Glomerular visceral epithelial cell (primary cell): ENCODE results near the gene KCTD3.
A peak's percentile ranks its signal among the peaks of the same experiment; 100 is the strongest.

Experiments used
- DNase-seq: peaks from one replicate; pipeline ENCODE4 v3.0.0-alpha.2; 2016; ENCODE audit errors: extremely low spot score

The KCTD3 gene

DNA sequence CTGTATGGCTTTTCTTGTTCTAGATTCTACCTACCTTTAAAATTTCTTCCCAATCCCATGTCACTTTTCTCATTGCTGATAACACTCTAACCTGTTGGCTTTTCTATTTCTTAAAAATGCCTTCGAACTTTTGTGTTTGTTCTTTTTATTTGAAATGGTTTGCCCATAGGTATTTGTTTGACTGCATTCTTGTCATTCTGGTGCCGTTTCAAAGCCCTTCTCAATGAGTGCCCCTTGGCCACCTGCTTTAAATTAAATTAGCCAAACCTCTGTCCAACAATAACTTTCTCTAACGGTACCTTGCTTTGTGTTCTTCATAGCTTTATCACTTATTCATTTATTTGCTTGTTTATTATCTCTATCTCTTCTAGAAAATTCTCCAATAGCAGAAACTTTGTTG is 38.9 kb downstream of the KCTD3 start:
- DNase-seq: no peak

DNA sequence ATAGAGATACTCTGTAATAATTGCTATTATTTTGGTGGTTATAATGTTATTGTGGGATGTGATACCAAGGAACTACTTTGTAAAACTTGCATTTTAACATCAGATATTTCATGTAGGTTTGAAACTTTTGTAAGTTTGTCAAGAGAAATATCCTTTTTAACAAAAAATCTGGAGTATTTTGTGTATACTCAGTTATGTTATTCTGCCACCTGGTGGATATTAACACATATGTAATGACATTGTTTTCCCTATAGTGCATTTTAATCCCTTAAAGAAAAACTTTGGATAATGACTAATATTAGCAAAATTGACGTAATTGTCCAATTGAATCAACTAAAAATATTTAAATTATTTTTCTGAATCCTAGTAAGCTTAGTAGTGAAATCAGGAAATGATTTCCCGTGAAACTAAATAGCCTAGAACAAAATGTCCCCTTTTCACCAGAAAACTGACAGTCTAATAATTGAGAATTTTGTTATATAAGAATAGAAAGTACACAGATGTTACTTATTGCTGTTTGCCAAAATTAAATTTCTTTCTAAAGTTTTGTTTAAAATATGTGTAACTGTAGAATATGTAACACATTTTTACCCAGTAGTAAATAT is 39.6 kb downstream of the KCTD3 start:
- no peak for DNase-seq

DNA sequence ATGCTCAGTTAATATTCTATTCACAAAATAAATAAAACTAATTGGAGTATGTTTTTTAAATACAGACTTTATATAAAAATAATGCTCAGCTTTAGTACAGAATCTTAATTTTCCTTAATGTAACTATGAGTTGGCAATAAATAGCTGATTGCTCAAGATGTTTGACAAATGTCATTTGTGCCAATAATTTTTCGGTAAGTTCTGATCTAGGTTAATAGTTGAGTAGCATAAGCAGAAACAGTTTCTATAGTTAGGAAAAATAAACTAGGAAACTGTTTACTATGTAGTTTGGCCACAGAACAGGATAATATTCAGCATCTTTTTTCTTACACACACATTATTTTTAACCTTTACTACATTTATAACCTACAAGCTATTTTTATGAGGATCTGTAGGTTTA is 40.3 kb downstream of the KCTD3 start:
- no peak for DNase-seq

DNA sequence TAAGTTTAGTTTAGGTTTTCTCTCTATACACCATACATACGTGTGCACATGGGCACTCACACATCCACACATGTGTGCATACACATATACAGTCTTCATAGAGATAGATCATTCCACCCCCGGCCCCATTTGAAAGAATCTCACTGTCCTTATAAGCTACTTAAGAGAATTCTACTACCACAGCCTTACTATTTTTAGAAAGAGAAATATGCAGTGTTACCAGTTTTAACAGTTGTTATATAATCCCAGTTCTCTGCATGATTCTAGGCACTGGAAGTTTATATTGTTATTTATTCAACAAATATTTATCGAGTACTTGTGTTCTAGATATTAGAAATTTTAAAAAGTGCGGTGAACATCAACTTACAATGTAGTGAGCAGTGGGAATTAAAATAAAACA is 41.5 kb downstream of the KCTD3 start:
- DNase-seq: no peak

DNA sequence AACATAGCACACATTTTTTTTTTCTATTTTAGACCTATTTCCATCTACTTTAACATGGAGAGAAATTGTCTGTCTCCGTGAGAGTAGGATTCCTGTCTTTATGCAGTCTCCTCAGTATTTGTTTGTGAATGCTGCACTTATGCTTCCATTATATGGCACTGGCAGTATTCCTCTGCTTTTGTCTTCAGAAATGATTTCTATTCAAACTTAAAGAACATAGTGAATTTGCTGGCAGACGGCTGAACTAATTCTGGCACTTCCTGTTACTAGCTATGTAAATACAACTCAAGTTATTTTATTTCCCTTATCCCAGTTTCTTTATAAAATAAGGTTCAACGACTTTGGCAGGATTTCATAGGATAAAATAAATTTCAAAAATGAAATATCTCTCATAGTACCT is 45.3 kb downstream of the KCTD3 start:
- no peak for DNase-seq

DNA sequence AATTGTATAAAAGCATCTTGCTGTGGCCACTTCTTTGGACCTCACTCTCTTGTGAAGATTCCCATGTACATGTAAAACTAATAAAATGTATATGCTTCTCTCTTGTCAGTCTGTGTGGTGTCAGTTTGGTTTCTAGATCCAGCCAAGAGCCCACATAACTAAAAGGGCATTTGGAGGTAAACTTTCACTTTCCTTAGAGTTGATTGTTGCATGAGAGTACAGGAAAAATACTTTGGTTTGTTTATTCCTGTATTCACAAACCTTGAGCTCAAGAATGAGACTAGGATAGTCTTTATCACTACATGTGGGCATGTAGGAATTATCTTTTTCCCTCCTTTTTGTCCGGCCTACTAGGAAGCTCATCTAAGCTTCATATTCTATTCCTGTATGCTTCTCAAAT is 50.9 kb downstream of the KCTD3 start:
- DNase-seq: no peak

DNA sequence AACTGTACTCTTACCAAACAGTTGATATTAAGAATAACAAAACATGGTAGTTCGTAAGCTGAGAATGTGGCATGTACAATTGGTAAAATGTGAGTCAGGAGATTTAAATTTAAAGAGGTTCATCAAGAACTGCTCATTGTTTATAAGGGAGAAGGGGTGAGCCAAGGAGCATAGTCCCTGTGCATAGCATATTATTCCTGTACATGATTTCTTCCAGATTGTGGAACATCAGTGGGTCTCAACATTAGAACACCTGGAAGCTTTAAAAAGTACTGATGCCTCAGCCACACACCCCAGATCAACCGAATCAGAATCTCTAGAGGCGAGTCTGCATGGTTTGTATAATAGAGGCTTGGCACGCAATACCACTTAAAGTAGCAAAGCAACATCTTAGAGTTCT is 56.1 kb downstream of the KCTD3 start:
- DNase-seq: no peak

DNA sequence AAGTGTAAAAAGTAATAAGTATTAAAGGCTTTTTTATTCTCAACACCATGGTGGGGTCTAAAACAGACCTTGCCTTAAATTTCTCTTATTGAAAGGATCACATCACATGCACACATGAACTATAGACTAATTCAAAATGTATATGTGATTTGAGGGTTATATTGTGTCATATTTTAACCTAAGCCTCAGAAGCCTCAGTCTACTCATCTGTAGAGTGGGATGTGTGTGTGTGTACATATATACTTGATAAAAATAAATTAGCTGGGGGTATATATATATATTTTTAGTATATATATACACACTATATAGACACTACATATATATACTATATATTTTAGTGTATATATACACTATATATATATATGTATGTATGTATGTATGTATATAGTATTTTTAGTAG is 58.8 kb downstream of the KCTD3 start:
- no peak for DNase-seq

DNA sequence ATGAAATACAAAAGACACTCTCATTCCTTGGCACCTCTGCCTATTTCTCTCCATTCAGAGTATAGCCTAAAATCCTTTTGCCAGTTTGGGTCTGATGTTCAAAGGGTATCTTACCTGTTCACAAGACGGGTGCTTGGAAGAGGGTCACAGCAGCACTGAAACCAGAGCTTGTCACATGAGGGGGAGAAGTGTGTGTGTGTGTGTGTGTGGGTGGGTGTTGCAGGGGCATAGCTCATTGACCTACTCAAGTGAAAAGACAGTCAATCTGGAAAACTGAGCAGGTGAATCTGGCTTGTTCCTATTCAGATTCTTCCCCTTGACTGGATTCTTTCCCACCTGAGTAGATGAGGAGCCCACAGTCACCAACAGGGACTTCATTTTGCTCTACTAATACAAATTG is 63.9 kb downstream of the KCTD3 start:
- DNase-seq: no peak

DNA sequence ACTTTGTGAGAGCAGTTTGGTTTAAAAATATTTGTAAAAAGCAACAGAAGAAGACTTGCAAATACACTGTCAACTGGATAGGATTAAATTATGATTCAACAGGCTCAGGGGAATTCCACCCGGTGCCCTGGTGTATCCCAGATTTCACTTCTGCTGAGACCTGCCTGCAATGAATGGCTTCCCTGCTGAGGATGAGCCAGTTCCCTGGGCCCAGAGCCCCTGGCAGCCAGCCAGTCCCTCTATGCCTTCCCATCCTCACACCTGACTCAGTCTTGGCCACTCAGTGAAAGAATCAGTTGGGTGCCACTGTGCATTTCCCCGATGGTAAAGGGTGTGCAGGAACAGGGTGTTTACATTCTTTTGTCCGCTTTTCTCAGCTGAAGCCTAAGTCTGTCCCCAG is 64.4 kb downstream of the KCTD3 start:
- DNase-seq: peak; percentile 80

DNA sequence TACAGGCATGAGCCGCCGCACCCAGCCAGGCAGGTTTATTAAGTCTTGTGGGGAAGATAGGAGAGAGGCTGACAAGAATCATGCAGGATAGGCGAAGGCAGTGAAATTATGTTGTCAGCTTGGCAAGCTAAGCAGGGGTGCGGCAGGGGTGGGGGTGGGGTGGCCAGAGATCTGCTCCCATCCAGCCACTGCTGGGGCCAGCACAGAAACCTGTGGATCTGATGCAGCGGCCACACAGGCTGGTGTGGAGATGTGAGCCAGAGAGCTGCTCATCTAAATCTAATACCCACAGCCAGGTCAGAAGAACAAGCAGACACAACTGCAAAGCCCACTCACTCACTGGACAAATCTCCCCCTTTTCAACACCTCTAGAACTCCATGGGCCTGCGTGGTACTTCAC is 68.7 kb downstream of the KCTD3 start:
- DNase-seq: no peak

DNA sequence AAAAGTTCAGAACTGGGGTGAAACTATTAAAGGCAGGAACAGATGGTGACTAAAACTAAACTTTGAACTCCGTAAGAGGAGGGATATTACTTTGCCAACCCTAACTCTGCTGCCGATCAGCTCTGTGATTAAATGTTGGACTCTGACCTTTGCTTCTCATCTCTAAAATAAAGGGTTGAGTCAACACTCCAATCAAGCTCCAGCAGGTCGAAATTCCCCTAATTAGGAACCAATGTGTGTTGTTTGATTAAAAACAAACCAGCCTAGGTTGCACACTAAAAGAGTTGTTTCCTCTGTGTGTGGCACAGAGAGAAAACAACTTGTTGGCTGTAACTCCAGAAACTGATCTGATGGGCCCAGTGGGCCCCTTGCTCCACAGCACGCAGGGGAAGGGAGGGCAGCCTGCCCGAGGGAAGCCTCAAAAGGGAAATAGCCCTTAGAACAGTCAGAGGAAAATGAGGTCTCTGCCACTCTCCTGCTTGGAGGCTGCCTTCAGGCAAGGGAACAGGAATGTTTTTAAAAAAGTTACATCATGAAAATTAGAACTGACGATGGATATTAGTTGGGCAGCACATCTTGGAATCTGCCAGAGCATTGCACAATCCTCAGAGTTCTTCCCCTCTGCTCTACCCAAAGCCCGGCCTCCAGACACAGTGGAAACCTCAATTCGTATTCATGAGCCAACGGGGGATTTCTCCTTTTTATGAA is 69.3 kb downstream of the KCTD3 start:
- no peak for DNase-seq

DNA sequence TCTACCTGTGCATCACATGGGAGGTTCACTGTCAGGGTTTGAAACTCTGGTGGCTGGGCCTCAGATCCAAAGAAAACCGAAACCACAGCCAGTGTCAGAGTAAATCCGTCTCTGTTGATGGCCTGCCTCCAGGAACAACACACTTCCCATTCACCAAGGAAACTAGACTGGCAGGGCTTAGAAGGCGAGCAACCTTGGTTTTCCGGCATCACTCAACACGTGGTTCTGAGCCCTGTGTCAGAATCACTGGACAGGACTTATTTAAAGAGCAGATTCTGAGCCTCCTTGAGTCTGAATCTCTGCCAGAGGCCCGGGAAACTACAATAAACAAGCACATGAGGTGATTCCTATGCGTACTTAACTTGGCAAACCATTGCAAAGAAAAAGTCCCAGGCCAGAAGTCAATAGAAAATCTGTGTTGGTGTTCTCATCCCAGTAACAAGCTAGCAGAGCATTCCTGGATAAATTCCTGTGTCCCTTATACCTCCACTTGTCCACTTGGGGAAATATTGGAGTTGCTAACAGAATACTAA is 70.0 kb downstream of the KCTD3 start:
- no peak for DNase-seq

DNA sequence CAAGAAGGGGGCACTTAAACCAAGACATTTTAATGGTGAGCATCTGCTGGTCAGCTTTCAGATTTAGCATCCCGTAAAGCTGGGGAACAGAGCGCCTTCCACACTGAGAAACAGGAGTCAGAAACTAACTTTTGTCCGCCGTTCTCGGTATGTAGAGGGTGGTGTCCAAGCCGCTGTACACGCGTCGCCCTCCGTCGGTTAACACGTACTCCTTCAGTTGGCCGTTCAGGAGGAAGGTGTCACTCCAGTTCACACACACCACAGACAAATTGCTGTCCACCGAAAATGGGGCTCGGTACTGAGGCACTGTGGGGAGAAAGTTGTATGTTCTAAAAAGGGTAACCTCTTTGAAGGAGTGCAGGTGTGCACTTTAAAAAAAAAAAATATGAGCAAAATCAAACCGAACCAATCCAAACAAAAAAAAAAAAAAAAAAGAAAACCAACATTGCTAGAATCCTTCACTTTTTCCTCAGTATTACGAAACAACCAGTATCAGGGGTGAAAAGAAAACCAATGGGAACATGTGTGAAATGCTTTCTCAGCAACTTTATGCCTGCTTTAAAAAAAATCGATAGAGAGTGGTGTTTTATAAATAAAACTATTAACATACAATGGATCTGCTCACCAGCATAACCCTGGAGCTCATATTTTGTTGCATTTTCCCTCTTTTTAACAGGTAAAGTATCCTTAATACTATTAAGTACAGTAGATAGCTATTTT is 73.5 kb downstream of the KCTD3 start:
- no peak for DNase-seq

DNA sequence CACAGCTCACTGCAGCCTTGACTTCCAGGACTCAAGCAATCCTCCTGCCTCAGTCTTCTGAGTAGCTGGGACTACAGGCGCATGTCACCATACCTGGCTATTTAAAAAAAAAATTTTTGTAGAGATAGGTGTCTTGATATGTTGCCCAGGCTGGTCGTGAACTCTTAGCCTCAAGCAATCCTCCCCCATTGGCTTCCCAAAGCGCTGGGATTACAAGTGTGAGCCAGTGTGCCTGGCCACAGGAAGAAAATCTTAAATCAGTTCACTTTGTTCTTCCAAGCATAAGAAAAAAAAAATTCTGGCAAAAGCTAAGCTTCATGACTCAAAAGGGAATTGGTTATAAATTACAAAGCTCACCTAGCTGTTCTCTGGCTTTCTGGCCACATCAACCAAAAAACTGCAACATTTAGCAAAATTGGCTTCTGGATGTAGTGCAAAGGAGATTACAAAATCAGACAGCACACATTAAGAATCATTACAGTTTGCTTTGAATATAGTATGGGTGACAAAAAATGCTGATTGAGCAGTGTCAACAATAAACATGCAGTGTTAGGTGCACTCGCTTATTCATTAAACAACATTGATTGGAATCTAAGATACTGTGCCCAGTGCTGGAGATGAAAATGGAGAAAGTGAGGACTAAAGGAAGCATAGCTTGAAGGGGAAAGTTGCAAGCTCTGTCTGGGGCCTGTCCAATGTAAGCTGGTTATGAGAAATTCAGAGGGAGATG is 76.7 kb downstream of the KCTD3 start:
- no peak for DNase-seq

DNA sequence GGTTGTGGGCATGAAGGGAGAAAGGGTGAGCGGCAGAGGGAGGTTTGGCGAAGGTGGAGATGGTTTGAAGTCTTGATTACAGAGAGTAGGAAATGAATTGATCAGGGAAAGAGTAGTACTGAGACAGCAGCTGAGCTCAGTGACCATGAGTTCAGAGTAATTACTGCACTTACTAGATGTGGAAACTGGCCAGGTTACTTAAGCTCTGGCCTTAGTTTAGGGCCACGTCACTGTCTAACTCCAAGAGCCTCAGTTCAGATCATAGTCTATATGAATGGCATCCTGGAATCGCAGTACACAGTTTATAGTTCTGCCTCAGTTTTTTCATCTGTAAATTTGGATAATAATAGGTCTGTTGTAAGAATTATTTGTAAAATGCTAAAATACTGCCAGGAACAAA is 78.1 kb downstream of the KCTD3 start:
- DNase-seq: no peak

DNA sequence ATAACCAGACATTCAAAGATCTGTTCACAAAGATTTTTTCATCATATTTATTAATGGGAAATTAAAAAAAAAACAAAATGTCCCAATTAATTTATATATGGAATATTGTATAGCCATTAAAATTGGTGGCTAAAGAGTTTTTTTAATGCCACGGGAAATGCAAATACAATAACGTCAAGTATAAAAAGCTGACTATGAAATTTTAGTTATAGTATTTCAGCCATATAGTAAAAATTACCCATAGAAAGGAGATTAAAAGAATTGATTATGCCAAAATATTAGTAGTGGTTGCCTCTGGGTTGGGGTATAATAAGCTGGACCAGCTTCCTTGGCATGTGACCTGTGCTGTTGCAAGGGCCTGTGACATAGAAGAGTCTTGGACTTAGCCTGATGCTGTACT is 78.8 kb downstream of the KCTD3 start:
- no peak for DNase-seq

DNA sequence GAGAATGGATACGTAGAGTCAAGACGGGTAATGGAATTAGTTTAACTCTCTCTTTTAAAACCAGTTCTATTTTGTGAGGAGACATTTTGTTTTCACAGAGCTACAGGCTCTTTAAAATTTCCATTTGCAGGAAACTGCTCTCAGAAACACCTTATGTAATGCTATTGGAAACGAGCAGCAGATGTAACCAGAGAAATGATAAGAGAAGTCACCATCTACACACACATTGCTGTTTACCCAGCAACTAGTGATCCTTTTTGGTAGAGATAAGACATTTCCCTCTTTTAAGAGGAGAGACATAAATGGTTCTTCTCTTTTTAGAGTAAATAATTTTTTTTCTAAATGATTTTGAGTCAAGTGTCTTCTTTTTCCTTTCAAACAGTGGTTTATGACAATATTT is 80.6 kb downstream of the KCTD3 start:
- no peak for DNase-seq

DNA sequence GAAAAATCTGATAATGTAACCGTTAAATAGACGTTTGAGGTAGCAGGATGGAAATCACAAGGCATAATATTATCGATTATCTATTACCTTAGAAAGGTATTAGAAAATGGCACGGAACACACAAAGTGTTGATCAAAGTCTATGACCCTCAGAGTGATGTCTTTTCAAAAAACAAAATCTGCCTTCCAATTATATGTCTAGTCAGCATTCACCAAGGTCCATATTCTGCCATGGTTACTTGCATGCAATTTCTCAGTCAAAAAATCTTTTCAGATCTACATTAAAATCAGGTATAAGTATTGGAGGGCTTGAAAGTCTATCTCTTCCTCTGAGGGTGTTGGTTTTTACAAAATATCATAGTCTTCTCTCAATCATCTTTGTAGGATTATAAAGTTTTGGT is 81.9 kb downstream of the KCTD3 start:
- no peak for DNase-seq

DNA sequence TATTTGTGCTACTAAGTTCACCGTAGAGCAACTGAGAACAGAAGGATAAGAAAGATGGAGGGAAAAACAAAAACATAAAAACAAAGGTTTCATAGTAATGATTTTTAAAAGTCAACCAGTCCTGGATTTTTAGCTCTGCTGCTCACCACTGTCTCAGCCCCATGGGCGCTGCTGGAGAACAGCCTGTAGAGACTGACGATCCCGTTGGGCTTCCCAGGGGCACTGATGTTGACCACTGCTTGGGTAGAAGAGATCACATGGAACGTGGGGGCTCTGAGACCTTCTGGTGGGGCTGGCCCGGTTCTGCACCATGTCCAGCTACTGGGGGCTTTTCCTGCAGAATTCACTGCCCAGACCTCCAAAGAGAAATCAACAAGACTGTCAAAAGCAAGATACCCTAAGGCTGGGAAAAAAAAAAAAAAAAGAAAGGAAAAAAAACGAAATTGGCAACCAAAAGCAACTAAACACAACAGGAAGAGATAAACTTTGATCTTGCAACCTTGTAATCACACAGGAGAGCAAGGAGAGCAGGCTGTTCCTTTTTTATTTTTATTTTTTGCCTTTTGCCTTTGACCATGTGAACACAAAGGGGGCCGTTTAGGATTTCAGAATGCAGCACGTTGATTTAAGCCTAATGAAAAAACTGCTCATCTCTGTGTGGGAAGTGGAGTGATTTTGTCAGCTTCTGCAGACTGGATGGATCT is 83.5 kb downstream of the KCTD3 start:
- no peak for DNase-seq

DNA sequence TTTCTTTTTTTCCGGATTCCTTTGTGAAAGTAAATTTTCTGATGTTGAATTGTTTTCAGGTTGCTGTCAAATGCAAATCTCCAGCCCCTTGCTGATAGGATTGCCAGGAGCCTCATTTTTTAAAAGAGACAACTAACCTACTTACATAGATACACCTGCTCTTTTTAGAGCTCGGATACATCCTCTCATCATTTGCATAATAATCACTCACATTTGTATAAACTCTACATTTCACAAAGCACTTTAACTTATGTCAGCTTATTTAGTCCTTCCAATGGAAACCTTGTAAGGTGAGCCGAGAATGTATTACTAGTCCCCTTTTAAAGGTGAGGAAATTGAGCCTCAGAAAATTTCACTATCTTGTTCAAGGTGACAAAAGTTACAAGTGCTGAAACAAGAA is 84.8 kb downstream of the KCTD3 start:
- no peak for DNase-seq

DNA sequence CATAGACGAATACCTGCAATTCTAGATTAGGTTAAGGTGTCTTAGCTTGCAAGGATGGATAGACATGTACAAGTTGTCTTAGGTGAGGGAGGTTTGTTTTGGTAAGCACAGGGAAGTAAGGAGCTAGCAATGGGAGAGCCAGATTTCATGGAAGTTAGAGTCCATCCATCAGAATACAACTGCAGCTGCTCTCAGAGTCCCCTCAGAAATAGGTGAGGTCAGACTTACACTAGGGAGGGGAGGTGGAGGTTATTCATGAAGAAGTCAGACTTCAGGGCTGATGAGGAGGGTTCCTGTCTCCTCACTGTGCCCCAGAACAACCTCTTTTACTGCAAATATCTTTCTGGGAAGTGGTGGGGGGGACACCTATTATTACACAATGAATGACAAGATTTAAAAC is 85.3 kb downstream of the KCTD3 start:
- no peak for DNase-seq
